Esophagus squamous epithelium (tissue), 5 donors: Measurements from ENCODE around the gene SLC1A2. TPM values are rescaled to one million over a fixed set of nuclear protein-coding genes. Genes with fewer than 3 reads are reported as not detected.

Experiments
- DNase-seq: peaks from one replicate; lab custom pipeline; 2025; lab: John Stamatoyannopoulos, UW
- H3K27ac ChIP-seq, 4 donors: fragments of 200-600 bp; sonication (generic); one replicate each; pipeline ENCODE4 v1.5.1; 2016 to 2019; ENCODE audit warnings: mild to moderate bottlenecking in 1 of 4
- H3K27me3 ChIP-seq, 4 donors: fragments of 200-600 bp; sonication (generic); 1 replicate in 3 of 4; 2 replicates in 1 of 4; pipeline versions ENCODE4 v1.5.1 to v1.6.0; 2017 to 2021; ENCODE audit warnings: antibody characterized with exemption in 1 of 4
- H3K36me3 ChIP-seq, 3 donors: fragments of 200-600 bp; sonication (generic); one replicate each; pipeline ENCODE4 v1.5.1; 2016 to 2019
- H3K4me1 ChIP-seq, 3 donors: fragments of 200-600 bp; sonication (generic); one replicate each; pipeline ENCODE4 v1.5.1; 2017 to 2019
- H3K4me3 ChIP-seq, 4 donors: fragments of 200-600 bp; sonication (generic); 1 replicate in 3 of 4; 2 replicates in 1 of 4; pipeline ENCODE4 v1.5.1; 2016 to 2019; ENCODE audit warnings: mild to moderate bottlenecking in 2 of 4, moderate library complexity in 1 of 4
- H3K9me3 ChIP-seq, 3 donors: fragments of 200-600 bp; sonication (generic); one replicate each; pipeline ENCODE4 v1.5.1; 2016 to 2019
- CTCF ChIP-seq, 6 experiments: fragments of 450-650 bp in 4 of 6; fragments of 200-600 bp in 2 of 6; sonication (generic) in 2 of 6; IDR thresholded peaks; one replicate each; pipeline ENCODE4 v1.5.1; 2016 to 2019; ENCODE audit warnings: antibody characterized with exemption in 6 of 6, mild to moderate bottlenecking in 4 of 6, moderate library complexity in 4 of 6
- POLR2A ChIP-seq, 4 donors: fragments of 450-650 bp; IDR thresholded peaks; one replicate each; pipeline ENCODE4 v1.6.1; 2017; ENCODE audit warnings: antibody characterized with exemption in 4 of 4, mild to moderate bottlenecking in 4 of 4, moderate library complexity in 3 of 4
- WGBS, 2 donors: methylation state at CpG; one replicate each; pipeline ENCODE4 v1.1.5; 2018; 5-methylcytosine and 5-hydroxymethylcytosine counted together
- intact Hi-C: fragments of 100-400 bp; cut with DNase I; formaldehyde crosslinking; loops from one replicate; pipeline ENCODE4 v1.15.0; 2022
- total RNA-seq, 4 donors: library from RNA; depleted of rRNA; stranded (reverse); fragments of >200 nt; gene quantifications; one replicate each; pipeline ENCODE4 v1.1.0, GENCODE V29; 2016
- donor health status: DM: yes; HTN: yes; CAD: no.

Gene SLC1A2
- total RNA-seq, 4 donors from 2014 or later, result 0.04 to 0.61 (median 0.19) TPM; not detected in 1

GRCh38 chr11:35432464-35432863 lies 13.1 kb upstream of the SLC1A2 start:
- no peak for DNase-seq

GRCh38 chr11:35427071-35427470 lies 7.7 kb upstream of the SLC1A2 start:
- intact Hi-C loops, result no loop called here
- no peaks in the 10 kb centered on the region for H3K36me3 ChIP-seq
- no peak for DNase-seq
- WGBS, 2 donors, result 51 to 57% methylated on average over 3 of the region's 3 CpGs
- H3K27me3 ChIP-seq, result peaks cover 0 to 58% (median 0%) of the 10 kb centered on the region in 4 donors
- H3K27ac ChIP-seq, result no peak overlapping the region
- no peaks in the 10 kb centered on the region for H3K4me1 ChIP-seq
- H3K4me3 ChIP-seq, result no peak overlapping the region
- TF ChIP-seq POLR2A (IDR thresholded peaks at IDR 0.05), result no peak
- no peak for TF ChIP-seq CTCF (IDR thresholded peaks at IDR 0.05)
- no peaks in the 10 kb centered on the region for H3K9me3 ChIP-seq

More at GRCh38 chr11:35432464-35432863, 13.1 kb upstream of the SLC1A2 start:
- Histone ChIP-seq H3K9me3 (no peaks in the 10 kb centered on the region), H3K4me3 (no peak overlapping the region), H3K4me1 (no peaks in the 10 kb centered on the region), H3K27me3 (peaks cover 0 to 22% (median 0%) of the 10 kb centered on the region in 4 donors), H3K27ac (no peak overlapping the region), H3K36me3 (no peaks in the 10 kb centered on the region)
- 86 to 94% methylated on average over 7 to 9 of the region's 14 CpGs for WGBS, 2 donors
- no peak for TF ChIP-seq POLR2A (IDR thresholded peaks at IDR 0.05)
- no peak for TF ChIP-seq CTCF (IDR thresholded peaks at IDR 0.05)
- intact Hi-C loops, result no loop called here

- Histone ChIP-seq H3K27me3 (peaks cover 0 to 62% (median 0%) of the 10 kb centered on the region in 4 donors), H3K9me3 (no peaks in the 10 kb centered on the region), H3K4me3 (no peak overlapping the region), H3K36me3 (no peaks in the 10 kb centered on the region), H3K4me1 (no peaks in the 10 kb centered on the region), H3K27ac (no peak overlapping the region)
- no peak for DNase-seq
- TF ChIP-seq POLR2A (IDR thresholded peaks at IDR 0.05) (no peak), CTCF (IDR thresholded peaks at IDR 0.05) (no peak)
- intact Hi-C loops, result no loop called here
- WGBS, 2 donors, result 80 to 86% methylated on average over 1 of the region's 1 CpG
Observed at GRCh38 chr11:35426351-35426750, 7.0 kb upstream of the SLC1A2 start.

- H3K27me3 ChIP-seq, result peaks cover 0 to 64% (median 0%) of the 10 kb centered on the region in 4 donors
- no peaks in the 10 kb centered on the region for H3K9me3 ChIP-seq
- intact Hi-C loops, result no loop called here
- H3K27ac ChIP-seq, result no peak overlapping the region
- H3K4me3 ChIP-seq, result no peak overlapping the region
- TF ChIP-seq CTCF (IDR thresholded peaks at IDR 0.05), result no peak
- no peak for TF ChIP-seq POLR2A (IDR thresholded peaks at IDR 0.05)
- no peaks in the 10 kb centered on the region for H3K36me3 ChIP-seq
- no peak for DNase-seq
- 61 to 64% methylated on average over 4 of the region's 4 CpGs for WGBS, 2 donors
- no peaks in the 10 kb centered on the region for H3K4me1 ChIP-seq
Observed at GRCh38 chr11:35425603-35426212, 6.3 kb upstream of the SLC1A2 start.

- H3K36me3 ChIP-seq, result no peaks in the 10 kb centered on the region
- TF ChIP-seq POLR2A (IDR thresholded peaks at IDR 0.05), result no peak
- no peak for TF ChIP-seq CTCF (IDR thresholded peaks at IDR 0.05)
- H3K27ac ChIP-seq, result no peak overlapping the region
- peaks cover 5 to 13% (median 10%) of the 10 kb centered on the region in 3 donors for H3K4me1 ChIP-seq
- WGBS, 2 donors, result 46 to 58% methylated on average over 4 of the region's 4 CpGs
- no peaks in the 10 kb centered on the region for H3K9me3 ChIP-seq
- peaks cover 0 to 74% (median 5%) of the 10 kb centered on the region in 4 donors for H3K27me3 ChIP-seq
- intact Hi-C loops, result no loop called here
- H3K4me3 ChIP-seq, result no peak overlapping the region
- DNase-seq, result no peak
Observed at GRCh38 chr11:35424157-35424940, 5.0 kb upstream of the SLC1A2 start.
